Right lobe of liver (tissue), 6 donors: ENCODE measurements around the gene PRDM2. TPM values are rescaled to one million over a fixed set of nuclear protein-coding genes. Genes with fewer than 3 reads are reported as not detected.

ENCODE experiments used
- ATAC-seq, 4 donors: fragments of 200-7000 bp; cut with Tn5 transposase; one replicate each; pipeline ENCODE4 v1.9.1; 2020; ENCODE audit warnings: mild to moderate bottlenecking in 4 of 4, moderate library complexity in 4 of 4
- DNase-seq, 3 donors: peaks; one replicate each; pipeline ENCODE4 v3.0.0-alpha.2; 2020
- H3K27ac ChIP-seq, 3 donors: fragments of 200-600 bp; one replicate each; pipeline ENCODE4 v1.8.0; 2022
- H3K27me3 ChIP-seq, 2 donors: fragments of 200-600 bp; one replicate each; pipeline ENCODE4 v1.8.0; 2022
- H3K36me3 ChIP-seq, 4 donors: fragments of 200-600 bp; sonication (generic) in 1 of 4; one replicate each; pipeline versions ENCODE4 v1.5.1 to v1.8.0; 2017 to 2022; ENCODE audit warnings: control low read depth in 1 of 4
- H3K4me1 ChIP-seq, 4 donors: fragments of 200-600 bp; sonication (generic) in 1 of 4; one replicate each; pipeline versions ENCODE4 v1.5.1 to v1.8.0; 2017 to 2022; ENCODE audit warnings: control low read depth in 1 of 4
- H3K4me3 ChIP-seq, 3 donors: fragments of 200-600 bp; one replicate each; pipeline ENCODE4 v1.8.0; 2022
- H3K9me3 ChIP-seq, 4 donors: fragments of 200-600 bp; sonication (generic) in 1 of 4; one replicate each; pipeline versions ENCODE4 v1.5.1 to v1.8.0; 2017 to 2022; ENCODE audit warnings: control low read depth in 1 of 4
- CTCF ChIP-seq, 4 donors: fragments of 200-600 bp in 3 of 4; fragments of 450-650 bp in 1 of 4; IDR thresholded peaks; one replicate each; pipeline versions ENCODE4 v1.5.1 to v1.8.0; 2016 to 2022; ENCODE audit warnings: antibody characterized with exemption in 4 of 4, mild to moderate bottlenecking in 2 of 4
- POLR2A ChIP-seq: fragments of 450-650 bp; IDR thresholded peaks from one replicate; pipeline ENCODE4 v1.6.1; 2017; ENCODE audit warnings: antibody characterized with exemption, mild to moderate bottlenecking
- WGBS: methylation state at CpG from one replicate; pipeline ENCODE4 v1.1.6; 2018; ENCODE audit warnings: low coverage, low lambda C conversion rate; ENCODE audit not compliant: insufficient coverage; ENCODE audit errors: missing lambda C conversion rate; 5-methylcytosine and 5-hydroxymethylcytosine counted together
- intact Hi-C, 2 donors: fragments of 100-400 bp; cut with DNase I; formaldehyde crosslinking; loops; one replicate each; pipeline versions ENCODE4 v1.11.2 to v1.14.1; 2022
- total RNA-seq, 6 experiments: library from RNA; depleted of rRNA in 2 of 6; stranded (reverse); fragments of >200 nt in 2 of 6; fragmentation: NEBNext Ultra II Directional in 3 of 6; extraction: Animal tissue kit (Norgen Biotek cat#: 25700) in 3 of 6; gene quantifications; one replicate each; pipeline versions ENCODE4 v1.1.0 to v1.2.4, GENCODE V29; 2016 to 2023
- donor health status: DM: no; HTN: yes; CAD: no.
- donor health status: DM: no; HTN: no; CAD: no.
- donor health status: DM: no; HTN: no; CAD: no.
- donor health status: DM: no; HTN: yes; CAD: no.
- donor health status: DM: no; HTN: yes; CAD: no.

Gene PRDM2
- total RNA-seq, 6 experiments from 2014 or later, result 7.4 to 16.9 (median 12.5) TPM

DNA sequence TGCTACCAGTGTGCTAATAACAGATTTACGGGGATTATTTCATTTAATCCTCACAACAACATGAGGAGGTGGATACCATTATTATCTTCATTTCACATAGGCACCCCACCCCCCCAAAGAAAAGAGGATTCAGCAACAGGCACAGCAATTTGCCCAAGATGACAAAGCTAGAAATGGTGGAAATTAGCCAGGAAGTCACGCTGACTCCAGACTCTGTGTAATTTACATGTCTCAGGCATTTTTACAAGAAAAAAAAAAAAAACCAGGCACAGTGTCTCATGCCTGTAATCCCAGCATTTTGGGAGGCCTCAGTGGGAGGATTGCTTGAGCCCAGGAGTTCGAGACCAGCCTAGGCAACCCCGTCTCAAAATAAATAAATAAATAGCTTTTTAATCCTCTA, 37.5 kb upstream of the PRDM2 start:
- TF ChIP-seq POLR2A (no peak), CTCF (IDR thresholded peaks at IDR 0.05) (no peak)
- Histone ChIP-seq H3K9me3 (no peaks in the 10 kb centered on the region), H3K27me3 (no peaks in the 10 kb centered on the region), H3K36me3 (no peaks in the 10 kb centered on the region), H3K4me1 (no peaks in the 10 kb centered on the region), H3K4me3 (no peak overlapping the region), H3K27ac (no peak overlapping the region)
- intact Hi-C loops, result loop anchor here in 1 of 2 donors (10.0 kb wide), 1 partner anchor 162 kb away; no protein-coding TSS in a partner anchor
- DNase-seq (no peak), ATAC-seq (no peak)
- 49% methylated on average over 4 of the region's 4 CpGs for WGBS

- no peaks in the 10 kb centered on the region for H3K27me3 ChIP-seq
- H3K4me1 ChIP-seq, result no peaks in the 10 kb centered on the region
- H3K4me3 ChIP-seq, result no peak overlapping the region
- DNase-seq, result no peak
- intact Hi-C loops, result loop anchor here in 1 of 2 donors (10.0 kb wide), 1 partner anchor 161 kb away; no protein-coding TSS in a partner anchor
- no peaks in the 10 kb centered on the region for H3K36me3 ChIP-seq
- peak in 2 of 4 donors; percentile 31 to 62 for ATAC-seq
- no peak overlapping the region for H3K27ac ChIP-seq
- TF ChIP-seq POLR2A (no peak), CTCF (IDR thresholded peaks at IDR 0.05) (no peak)
- WGBS, result 33% methylated on average over 4 of the region's 4 CpGs
- H3K9me3 ChIP-seq, result no peaks in the 10 kb centered on the region
Measured at GRCh38 chr1:13663969-13664368, 36.0 kb upstream of the PRDM2 start.

- Histone ChIP-seq H3K27ac (no peak overlapping the region), H3K4me1 (no peaks in the 10 kb centered on the region), H3K4me3 (no peak overlapping the region), H3K9me3 (no peaks in the 10 kb centered on the region), H3K27me3 (no peaks in the 10 kb centered on the region), H3K36me3 (no peaks in the 10 kb centered on the region)
- DNase-seq, result no peak
- TF ChIP-seq POLR2A (no peak), CTCF (IDR thresholded peaks at IDR 0.05) (no peak)
- 67% methylated on average over 1 of the region's 1 CpG for WGBS
- no peak for ATAC-seq
- intact Hi-C loops, result loop anchor here in 1 of 2 donors (10.0 kb wide), 1 partner anchor 160 kb away; no protein-coding TSS in a partner anchor
Measured at GRCh38 chr1:13664451-13664850, 35.5 kb upstream of the PRDM2 start.

DNA sequence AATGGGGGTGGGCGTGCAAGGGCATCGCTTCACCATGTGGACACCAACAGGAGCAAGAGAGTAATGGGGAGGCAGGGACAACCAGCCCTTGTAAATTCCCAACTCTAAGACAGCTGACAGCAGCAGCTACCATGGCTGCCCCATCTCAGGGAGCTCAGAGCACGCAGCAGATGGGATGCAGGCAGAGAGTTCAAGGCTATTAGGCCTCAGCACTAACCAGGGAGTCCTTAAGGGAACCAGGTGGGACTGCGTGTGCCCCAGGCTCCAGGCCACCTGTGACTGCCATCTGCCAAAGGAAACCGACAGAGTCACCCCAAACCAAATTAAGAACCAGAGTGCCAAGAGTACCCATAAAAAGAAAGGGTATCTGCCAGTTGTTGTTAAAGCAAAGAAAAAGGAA, 33.7 kb upstream of the PRDM2 start:
- no peak for TF ChIP-seq CTCF (IDR thresholded peaks at IDR 0.05)
- TF ChIP-seq POLR2A, result no peak
- intact Hi-C loops, result loop anchor here in 1 of 2 donors (5.0 to 10.0 kb wide), 2 partner anchors 158 to 291 kb away; no protein-coding TSS in a partner anchor
- H3K9me3 ChIP-seq, result no peaks in the 10 kb centered on the region
- DNase-seq (no peak), ATAC-seq (no peak)
- H3K4me3 ChIP-seq, result no peak overlapping the region
- H3K27me3 ChIP-seq, result no peaks in the 10 kb centered on the region
- H3K4me1 ChIP-seq, result no peaks in the 10 kb centered on the region
- 47% methylated on average over 5 of the region's 5 CpGs for WGBS
- no peaks in the 10 kb centered on the region for H3K36me3 ChIP-seq
- no peak overlapping the region for H3K27ac ChIP-seq
